Measurements from ENCODE around the gene ZP1. TPM values are rescaled to one million over a fixed set of nuclear protein-coding genes. Genes with fewer than 3 reads are reported as not detected.

ZP1 gene
- polyA plus RNA-seq, 3 donors from 2014 or later = not detected

GRCh38 chr11:60851327-60852104 is 15.8 kb upstream of the ZP1 start:
- no peak overlapping the region for H3K4me3 Mint-ChIP-seq
- no peaks in the 10 kb centered on the region for H3K4me1 Mint-ChIP-seq
- H3K9me3 Mint-ChIP-seq = no peaks in the 10 kb centered on the region
- H3K27ac Mint-ChIP-seq = no peak overlapping the region
- H3K27me3 Mint-ChIP-seq (ENCODE audit: low read depth in 3 of 3) = peaks cover 0 to 3% (median 1%) of the 10 kb centered on the region in 3 donors
- no peak for DNase-seq
- peaks cover 11 to 17% (median 13%) of the 10 kb centered on the region in 3 donors for H3K36me3 Mint-ChIP-seq

- Mint-ChIP-seq H3K36me3 (peaks cover 11 to 17% (median 13%) of the 10 kb centered on the region in 3 donors), H3K27ac (no peak overlapping the region), H3K4me3 (no peak overlapping the region), H3K27me3 (ENCODE audit: low read depth in 3 of 3) (peaks cover 0 to 3% (median 1%) of the 10 kb centered on the region in 3 donors), H3K4me1 (no peaks in the 10 kb centered on the region), H3K9me3 (no peaks in the 10 kb centered on the region)
- no peak for DNase-seq
Observed at GRCh38 chr11:60852117-60852981, 15.0 kb upstream of the ZP1 start.

GRCh38 chr11:60852982-60853950 is 14.1 kb upstream of the ZP1 start:
- no peak for DNase-seq
- Mint-ChIP-seq H3K4me3 (no peak overlapping the region), H3K27me3 (ENCODE audit: low read depth in 3 of 3) (peaks cover 0 to 3% (median 1%) of the 10 kb centered on the region in 3 donors)

GRCh38 chr11:60854140-60854846 is 13.0 kb upstream of the ZP1 start:
- H3K4me1 Mint-ChIP-seq = no peaks in the 10 kb centered on the region
- H3K9me3 Mint-ChIP-seq = no peaks in the 10 kb centered on the region
- H3K4me3 Mint-ChIP-seq = no peak overlapping the region
- H3K36me3 Mint-ChIP-seq = peaks cover 11 to 13% (median 12%) of the 10 kb centered on the region in 3 donors
- H3K27me3 Mint-ChIP-seq (ENCODE audit: low read depth in 3 of 3) = peaks cover 0 to 3% (median 3%) of the 10 kb centered on the region in 3 donors
- DNase-seq = no peak
- H3K27ac Mint-ChIP-seq = no peak overlapping the region

More at GRCh38 chr11:60852982-60853950, 14.1 kb upstream of the ZP1 start:
- H3K36me3 Mint-ChIP-seq = peaks cover 11 to 17% (median 13%) of the 10 kb centered on the region in 3 donors
- no peaks in the 10 kb centered on the region for H3K9me3 Mint-ChIP-seq
- H3K27ac Mint-ChIP-seq = no peak overlapping the region
- H3K4me1 Mint-ChIP-seq = no peaks in the 10 kb centered on the region

- Mint-ChIP-seq H3K27ac (no peak overlapping the region), H3K4me3 (no peak overlapping the region), H3K4me1 (no peaks in the 10 kb centered on the region), H3K36me3 (peaks cover 9 to 13% (median 11%) of the 10 kb centered on the region in 3 donors), H3K27me3 (ENCODE audit: low read depth in 3 of 3) (peaks cover 0 to 3% (median 3%) of the 10 kb centered on the region in 3 donors), H3K9me3 (no peaks in the 10 kb centered on the region)
- no peak for DNase-seq
Observed at GRCh38 chr11:60854847-60855725, 12.3 kb upstream of the ZP1 start.

GRCh38 chr11:60855726-60856633 is 11.4 kb upstream of the ZP1 start, which contains the start of gene PTGDR2:
Gene PTGDR2 (minus strand): TSS chr11:60855950. CDS start chr11:60853722, 2,228 bp downstream.
- no peak for DNase-seq
- peaks cover 2 to 3% (median 3%) of the 10 kb centered on the region in 3 donors for H3K27me3 Mint-ChIP-seq (ENCODE audit: low read depth in 3 of 3)
- no peak within 1 kb of the TSS for H3K27ac Mint-ChIP-seq
- H3K4me3 Mint-ChIP-seq = no peak within 1 kb of the TSS
- H3K4me1 Mint-ChIP-seq = no peaks in the 10 kb centered on the region
- no peaks in the 10 kb centered on the region for H3K9me3 Mint-ChIP-seq
- H3K36me3 Mint-ChIP-seq = peaks cover 3 to 9% (median 5%) of the 10 kb centered on the region in 3 donors

GRCh38 chr11:60857378-60858232 is 9.7 kb upstream of the ZP1 start:
- Mint-ChIP-seq H3K27ac (no peak overlapping the region), H3K4me3 (no peak overlapping the region), H3K36me3 (peaks cover 0 to 3% (median 2%) of the 10 kb centered on the region in 3 donors), H3K9me3 (no peaks in the 10 kb centered on the region), H3K4me1 (no peaks in the 10 kb centered on the region), H3K27me3 (ENCODE audit: low read depth in 3 of 3) (peaks cover 2 to 3% (median 3%) of the 10 kb centered on the region in 3 donors)
- no peak for DNase-seq

GRCh38 chr11:60858236-60858635 is 9.1 kb upstream of the ZP1 start:
- no peak for DNase-seq
- H3K4me3 Mint-ChIP-seq = no peak overlapping the region
- H3K27ac Mint-ChIP-seq = no peak overlapping the region
- H3K36me3 Mint-ChIP-seq = peaks cover 0 to 3% (median 0%) of the 10 kb centered on the region in 3 donors
- no peaks in the 10 kb centered on the region for H3K4me1 Mint-ChIP-seq
- no peaks in the 10 kb centered on the region for H3K9me3 Mint-ChIP-seq
- peaks cover 2 to 3% (median 3%) of the 10 kb centered on the region in 3 donors for H3K27me3 Mint-ChIP-seq (ENCODE audit: low read depth in 3 of 3)

GRCh38 chr11:60858731-60859464 is 8.4 kb upstream of the ZP1 start:
- Mint-ChIP-seq H3K36me3 (peaks cover 0 to 3% (median 0%) of the 10 kb centered on the region in 3 donors), H3K27ac (no peak overlapping the region), H3K27me3 (ENCODE audit: low read depth in 3 of 3) (peaks cover 2 to 3% (median 3%) of the 10 kb centered on the region in 3 donors), H3K9me3 (no peaks in the 10 kb centered on the region), H3K4me3 (no peak overlapping the region), H3K4me1 (no peaks in the 10 kb centered on the region)
- no peak for DNase-seq

Data from immature natural killer cell (primary cell).